OCI-LY7 (cell line): ENCODE results near the gene GNL1. TPM values are rescaled to one million over a fixed set of nuclear protein-coding genes. Genes with fewer than 3 reads are reported as not detected.

ENCODE experiments used
- BruUV-seq: library from RNA; stranded (reverse); fragments of 400-500 nt; replicated peaks from 2 replicates; lab custom pipeline; 2021; lab: Mats Ljungman, UMichigan
- CTCF ChIA-PET: fragments of 300-600 bp; sonication (Branson Sonifier 250); formaldehyde crosslinking; loops from one replicate; lab custom pipeline; 2022; ENCODE audit warnings: antibody characterized with exemption; ENCODE audit not compliant: unreplicated experiment; lab: Charles Lee
- POLR2A ChIA-PET: fragments of 300-600 bp; sonication (Branson Sonifier 250); formaldehyde crosslinking; loops from one replicate; lab custom pipeline; 2022; ENCODE audit warnings: antibody characterized with exemption; lab: Charles Lee
- DNase-seq: peaks from one replicate; pipeline ENCODE4 v3.0.0-alpha.2; 2015; ENCODE audit warnings: low spot score
- H2AFZ ChIP-seq: fragments of 200-600 bp; sonication (generic), shearing (Covaris generic); 2 replicates; pipeline ENCODE4 v1.6.1; 2014; ENCODE audit warnings: mild to moderate bottlenecking, antibody characterized with exemption, low read length, moderate library complexity
- H3K27ac ChIP-seq: fragments of 200-600 bp; sonication (generic); 2 replicates; pipeline ENCODE4 v1.5.1; 2014; ENCODE audit warnings: mixed run types, low read depth, mild to moderate bottlenecking, moderate library complexity, low read length, inconsistent platforms; ENCODE audit not compliant: poor library complexity, severe bottlenecking
- H3K36me3 ChIP-seq: fragments of 200-600 bp; sonication (generic); 2 replicates; pipeline ENCODE4 v1.6.1; 2014; ENCODE audit warnings: mild to moderate bottlenecking, antibody characterized with exemption, low read length, moderate library complexity, mixed read lengths; ENCODE audit not compliant: insufficient read depth
- H3K4me1 ChIP-seq: fragments of 200-600 bp; sonication (generic); 2 replicates; pipeline ENCODE4 v1.5.1; 2014; ENCODE audit warnings: mild to moderate bottlenecking, low read length; ENCODE audit not compliant: insufficient read depth, poor library complexity, severe bottlenecking
- H3K4me2 ChIP-seq: fragments of 200-600 bp; sonication (generic); 2 replicates; pipeline ENCODE4 v1.6.1; 2014; ENCODE audit warnings: mild to moderate bottlenecking, low read length
- H3K4me3 ChIP-seq: fragments of 200-600 bp; sonication (generic); 2 replicates; pipeline ENCODE4 v1.5.1; 2014; ENCODE audit warnings: mild to moderate bottlenecking, low read depth, low read length; ENCODE audit not compliant: poor library complexity, severe bottlenecking
- H3K79me2 ChIP-seq: fragments of 200-600 bp; sonication (generic); 2 replicates; pipeline ENCODE4 v1.6.1; 2016; ENCODE audit warnings: low read depth, mild to moderate bottlenecking, low read length, moderate library complexity, mixed read lengths; ENCODE audit not compliant: insufficient read depth
- H3K9me2 ChIP-seq: fragments of 200-600 bp; sonication (generic); 2 replicates; pipeline ENCODE4 v1.6.1; 2016; ENCODE audit warnings: mild to moderate bottlenecking, low read length, mixed read lengths; ENCODE audit not compliant: insufficient read depth
- H3K9me3 ChIP-seq: fragments of 200-600 bp; sonication (generic); 2 replicates; pipeline ENCODE4 v1.6.1; 2014; ENCODE audit warnings: mild to moderate bottlenecking, mixed run types, low read length, mixed read lengths
- H4K20me1 ChIP-seq: fragments of 200-600 bp; sonication (generic); 2 replicates; pipeline ENCODE4 v1.6.1; 2014; ENCODE audit warnings: mild to moderate bottlenecking, antibody characterized with exemption, low read length, moderate library complexity, mixed read lengths; ENCODE audit not compliant: insufficient read depth
- EZH2phosphoT487 ChIP-seq: fragments of 200-600 bp; sonication (generic); IDR thresholded peaks from 2 replicates; pipeline ENCODE4 v1.6.1; 2018; ENCODE audit warnings: low read depth, borderline replicate concordance, mild to moderate bottlenecking, mixed run types, antibody characterized with exemption, low read length, moderate library complexity, mixed read lengths
- intact Hi-C: fragments of 100-400 bp; cut with micrococcal nuclease; formaldehyde crosslinking; loops from one replicate; pipeline ENCODE4 v1.10.0; 2022; ENCODE audit not compliant: unreplicated experiment
- total RNA-seq, 2 experiments: library from RNA; depleted of rRNA in 1 of 2; stranded (reverse); fragments of >200 nt in 1 of 2; shearing (Covaris generic) in 1 of 2; gene quantifications; 2 replicates each; pipeline ENCODE4 v1.2.3, GENCODE V29; 2014 to 2022
- TF ChIP-seq, protein P1 (sequence below): fragments of 200-600 bp; sonication (generic); conservative IDR thresholded peaks from 2 replicates; pipeline ENCODE4 v1.5.1; 2014; ENCODE audit warnings: mild to moderate bottlenecking, antibody characterized with exemption, low read length, moderate library complexity, mixed read lengths

Gene GNL1
- total RNA-seq, 2 experiments from 2014 or later: 66.4 to 114 TPM

DNA sequence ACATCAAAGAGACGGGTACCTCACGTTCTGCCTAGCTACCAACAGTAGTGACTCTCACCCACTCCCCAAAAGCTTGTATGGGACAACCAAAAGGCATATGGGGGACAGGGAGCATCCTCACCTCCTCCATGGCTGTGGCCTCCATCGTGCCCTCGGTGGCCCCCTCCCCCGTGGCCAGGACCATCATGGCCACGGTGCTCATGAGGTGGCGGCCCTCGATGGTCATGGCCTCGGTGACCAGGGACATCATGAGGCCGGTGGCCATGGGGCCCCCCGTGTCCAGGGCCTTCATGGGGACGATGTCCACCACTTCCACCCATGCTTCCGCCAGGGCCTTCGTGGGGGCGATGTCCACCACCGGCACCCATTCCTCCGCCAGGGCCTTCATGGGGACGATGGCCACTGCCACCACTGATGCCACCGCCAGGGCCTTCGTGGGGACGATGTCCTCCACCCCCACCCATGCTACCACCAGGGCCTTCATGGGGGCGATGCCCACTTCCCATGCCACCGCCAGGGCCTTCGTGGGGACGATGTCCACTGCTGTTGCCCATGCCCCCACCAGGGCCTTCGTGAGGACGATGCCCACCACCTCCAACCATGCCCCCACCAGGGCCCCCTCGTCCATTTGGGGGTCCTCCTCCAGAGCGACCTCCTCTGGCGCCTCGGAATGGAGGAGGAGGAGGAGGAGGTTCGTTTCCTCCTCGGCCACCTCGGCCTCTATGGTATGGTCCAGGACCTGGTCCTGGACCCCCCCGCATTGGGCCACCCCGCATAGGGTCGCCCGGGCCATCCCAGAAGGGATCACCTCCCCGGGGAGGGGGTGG, 45.7 kb upstream of the GNL1 start:
- Histone ChIP-seq H3K9me3 (no peaks in the 10 kb centered on the region), H4K20me1 (0 out of 2 replicates have a peak, but pooled peaks cover 6% of the 10 kb centered on the region), H3K9me2 (no peaks in the 10 kb centered on the region), H3K4me1 (no peaks in the 10 kb centered on the region), H3K27ac (no peak overlapping the region), H3K4me3 (no peak overlapping the region), H3K36me3 (peaks cover 92% of the 10 kb centered on the region), H3K79me2 (peaks cover 5% of the 10 kb centered on the region; the same call in 1 of the 2 replicates), H2AFZ (no peak overlapping the region), H3K4me2 (no peak overlapping the region)
- intact Hi-C loops: no loop called here
- no peak for TF ChIP-seq EZH2phosphoT487
- TF ChIP-seq, protein P1, sequence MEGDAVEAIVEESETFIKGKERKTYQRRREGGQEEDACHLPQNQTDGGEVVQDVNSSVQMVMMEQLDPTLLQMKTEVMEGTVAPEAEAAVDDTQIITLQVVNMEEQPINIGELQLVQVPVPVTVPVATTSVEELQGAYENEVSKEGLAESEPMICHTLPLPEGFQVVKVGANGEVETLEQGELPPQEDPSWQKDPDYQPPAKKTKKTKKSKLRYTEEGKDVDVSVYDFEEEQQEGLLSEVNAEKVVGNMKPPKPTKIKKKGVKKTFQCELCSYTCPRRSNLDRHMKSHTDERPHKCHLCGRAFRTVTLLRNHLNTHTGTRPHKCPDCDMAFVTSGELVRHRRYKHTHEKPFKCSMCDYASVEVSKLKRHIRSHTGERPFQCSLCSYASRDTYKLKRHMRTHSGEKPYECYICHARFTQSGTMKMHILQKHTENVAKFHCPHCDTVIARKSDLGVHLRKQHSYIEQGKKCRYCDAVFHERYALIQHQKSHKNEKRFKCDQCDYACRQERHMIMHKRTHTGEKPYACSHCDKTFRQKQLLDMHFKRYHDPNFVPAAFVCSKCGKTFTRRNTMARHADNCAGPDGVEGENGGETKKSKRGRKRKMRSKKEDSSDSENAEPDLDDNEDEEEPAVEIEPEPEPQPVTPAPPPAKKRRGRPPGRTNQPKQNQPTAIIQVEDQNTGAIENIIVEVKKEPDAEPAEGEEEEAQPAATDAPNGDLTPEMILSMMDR: no peak
- ChIA-PET POLR2A (interaction anchor here (0.6 to 6.3 kb wide), 2 partner anchors 11 to 27 kb away, joined by 3 to 38 read pairs; no protein-coding TSS in a partner anchor), CTCF (no interaction called here)
- BruUV-seq: no TSS peak
- DNase-seq: no peak

GRCh38 chr6:30601436-30601814, 45.1 kb upstream of the GNL1 start:
- TF ChIP-seq EZH2phosphoT487: no peak
- TF ChIP-seq, protein P1: no peak
- BruUV-seq: no TSS peak
- Histone ChIP-seq H3K36me3 (peaks cover 90% of the 10 kb centered on the region), H3K9me2 (no peaks in the 10 kb centered on the region), H3K27ac (no peak overlapping the region), H3K9me3 (no peaks in the 10 kb centered on the region), H4K20me1 (0 out of 2 replicates have a peak, but pooled peaks cover under 1% of the 10 kb centered on the region), H3K4me1 (no peaks in the 10 kb centered on the region), H3K79me2 (no peaks in the 10 kb centered on the region), H3K4me3 (no peak overlapping the region), H2AFZ (no peak overlapping the region), H3K4me2 (no peak overlapping the region)
- intact Hi-C loops: no loop called here
- ChIA-PET POLR2A (interaction anchor here (0.6 to 6.3 kb wide), 2 partner anchors 12 to 27 kb away, joined by 3 to 38 read pairs; no protein-coding TSS in a partner anchor), CTCF (no interaction called here)
- DNase-seq: no peak
